HG02840 (cell line): ENCODE data around the gene CEP78.
"Not testable (repeated sequence)": the region's sequence is repeated elsewhere in the genome, so short reads cannot be mapped to it uniquely, and the experiment has no call there.

ENCODE experiments used
- ATAC-seq: cut with Tn5 transposase; IDR thresholded peaks from one replicate; pipeline ENCODE4 v1.9.1; 2021; ENCODE audit warnings: mild to moderate bottlenecking, moderate library complexity, moderate number of reproducible peaks; ENCODE audit not compliant: unreplicated experiment, low FRiP score

Gene CEP78, protein sequence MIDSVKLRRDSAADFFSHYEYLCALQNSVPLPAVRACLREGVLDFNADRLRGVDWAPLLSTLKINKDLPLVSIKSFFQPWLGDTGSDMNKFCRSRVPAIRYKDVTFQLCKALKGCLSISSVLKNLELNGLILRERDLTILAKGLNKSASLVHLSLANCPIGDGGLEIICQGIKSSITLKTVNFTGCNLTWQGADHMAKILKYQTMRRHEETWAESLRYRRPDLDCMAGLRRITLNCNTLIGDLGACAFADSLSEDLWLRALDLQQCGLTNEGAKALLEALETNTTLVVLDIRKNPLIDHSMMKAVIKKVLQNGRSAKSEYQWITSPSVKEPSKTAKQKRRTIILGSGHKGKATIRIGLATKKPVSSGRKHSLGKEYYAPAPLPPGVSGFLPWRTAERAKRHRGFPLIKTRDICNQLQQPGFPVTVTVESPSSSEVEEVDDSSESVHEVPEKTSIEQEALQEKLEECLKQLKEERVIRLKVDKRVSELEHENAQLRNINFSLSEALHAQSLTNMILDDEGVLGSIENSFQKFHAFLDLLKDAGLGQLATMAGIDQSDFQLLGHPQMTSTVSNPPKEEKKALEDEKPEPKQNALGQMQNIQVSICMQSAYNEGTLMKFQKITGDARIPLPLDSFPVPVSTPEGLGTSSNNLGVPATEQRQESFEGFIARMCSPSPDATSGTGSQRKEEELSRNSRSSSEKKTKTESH

DNA sequence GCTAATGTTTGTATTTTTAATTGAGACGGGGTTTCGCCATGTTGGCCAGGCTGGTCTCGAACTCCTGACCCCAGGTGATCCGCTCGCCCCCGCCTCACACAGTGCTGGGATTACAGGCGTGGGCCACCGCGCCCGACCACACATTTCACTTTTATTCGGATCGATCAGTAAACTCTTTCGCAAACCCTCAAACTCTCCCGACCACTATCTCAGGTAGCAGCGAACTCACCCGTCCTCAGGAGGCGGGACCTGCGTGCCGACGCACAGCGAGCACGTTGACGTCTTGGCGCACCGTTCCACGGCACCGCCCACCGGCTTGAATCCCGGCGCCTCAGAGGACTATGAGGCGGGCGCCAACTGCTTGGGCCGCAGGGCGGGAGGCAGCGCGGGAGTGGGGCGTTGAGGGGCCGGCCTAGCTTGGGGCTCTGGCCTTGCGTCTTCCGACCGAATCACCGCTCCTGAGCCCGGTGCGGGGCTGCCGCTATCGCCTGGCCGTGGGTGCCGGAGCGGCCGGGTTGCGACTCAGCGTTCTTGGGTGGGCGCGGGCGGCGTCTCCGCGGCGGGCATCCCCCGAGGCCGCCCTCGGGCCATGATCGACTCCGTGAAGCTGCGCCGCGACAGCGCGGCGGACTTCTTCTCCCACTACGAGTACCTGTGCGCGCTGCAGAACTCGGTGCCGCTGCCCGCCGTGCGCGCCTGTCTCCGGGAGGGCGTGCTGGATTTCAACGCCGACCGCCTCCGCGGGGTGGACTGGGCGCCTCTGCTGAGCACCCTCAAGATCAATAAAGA is at the start of gene CEP78:
CEP78 (plus strand) TSS at position 314 of the 789 bp plus-strand sequence; CDS start at position 590, 276 bp downstream.
- ATAC-seq, result peak; percentile 98

DNA sequence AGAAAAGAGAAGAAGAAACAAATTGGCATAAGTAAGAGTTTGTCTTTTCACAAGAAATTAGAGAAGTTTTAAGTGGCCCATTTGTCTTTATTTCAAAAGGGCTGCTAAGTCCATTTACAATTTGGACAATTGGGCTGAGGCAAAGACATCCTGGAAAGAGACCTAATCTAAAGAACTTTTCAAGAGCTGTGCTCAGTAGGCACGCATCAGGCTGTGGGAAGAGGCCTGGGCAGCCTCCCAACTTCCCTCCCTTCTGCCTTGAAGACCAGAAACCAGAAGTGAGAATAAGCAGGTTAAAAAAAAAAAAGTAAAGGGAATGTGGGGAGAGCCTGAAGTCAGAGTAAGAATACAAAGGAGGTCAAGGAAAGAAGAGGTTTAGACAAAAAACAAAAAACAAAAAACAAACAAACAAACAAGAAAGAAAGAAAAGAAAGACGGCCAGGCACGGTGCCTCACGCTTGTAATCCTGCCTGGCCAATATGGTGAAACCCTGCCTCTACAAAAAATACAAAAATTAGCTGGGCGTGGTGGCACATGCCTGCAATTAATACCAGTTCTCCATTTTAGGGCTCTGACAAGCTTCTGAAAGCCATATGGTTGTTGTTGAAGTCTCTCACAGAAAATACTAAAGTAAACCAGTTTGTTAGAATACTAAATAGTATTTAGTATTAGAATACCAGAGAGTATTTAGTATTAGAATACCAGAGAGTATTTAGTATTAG is 48.0 kb upstream of the CEP78 start:
- ATAC-seq, result no peak

DNA sequence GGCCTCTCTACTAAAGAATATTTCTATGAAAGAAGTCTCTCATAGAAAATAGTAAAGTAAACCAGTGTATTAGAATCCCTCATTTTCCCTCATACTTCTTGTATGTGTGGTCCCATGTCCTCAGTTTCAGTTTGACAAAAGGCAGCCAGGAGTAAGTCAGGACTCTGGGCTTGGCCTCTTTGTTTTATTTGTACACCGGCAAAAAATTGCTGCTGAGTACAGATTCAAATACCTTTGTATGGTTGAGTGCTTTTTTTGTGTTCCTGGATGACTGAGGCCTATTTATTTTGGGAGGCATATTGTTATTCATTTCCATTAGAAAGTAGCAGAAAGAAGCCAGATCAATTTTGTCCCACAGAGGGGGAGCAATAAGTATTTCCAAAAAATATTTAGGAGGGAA is 47.3 kb upstream of the CEP78 start:
- no peak for ATAC-seq

DNA sequence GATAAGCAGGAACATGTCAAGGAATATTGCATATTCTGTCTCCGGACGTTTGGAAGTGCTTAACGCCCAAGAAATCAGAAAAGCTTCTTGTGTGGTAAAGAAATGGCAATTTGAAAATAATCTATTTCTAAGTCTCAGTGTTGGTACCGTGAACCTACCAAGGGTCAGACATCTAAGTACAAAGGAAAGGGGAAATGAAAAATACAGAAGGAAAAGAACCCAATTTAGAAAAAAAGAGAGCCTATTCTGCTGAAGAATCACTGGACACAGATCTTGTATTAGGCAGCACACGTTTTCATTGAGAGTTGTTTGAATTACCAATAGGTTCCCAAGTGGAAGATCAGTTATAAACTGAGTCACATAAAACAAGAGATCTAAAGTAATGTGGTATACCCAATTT is 46.9 kb upstream of the CEP78 start:
- no peak for ATAC-seq

DNA sequence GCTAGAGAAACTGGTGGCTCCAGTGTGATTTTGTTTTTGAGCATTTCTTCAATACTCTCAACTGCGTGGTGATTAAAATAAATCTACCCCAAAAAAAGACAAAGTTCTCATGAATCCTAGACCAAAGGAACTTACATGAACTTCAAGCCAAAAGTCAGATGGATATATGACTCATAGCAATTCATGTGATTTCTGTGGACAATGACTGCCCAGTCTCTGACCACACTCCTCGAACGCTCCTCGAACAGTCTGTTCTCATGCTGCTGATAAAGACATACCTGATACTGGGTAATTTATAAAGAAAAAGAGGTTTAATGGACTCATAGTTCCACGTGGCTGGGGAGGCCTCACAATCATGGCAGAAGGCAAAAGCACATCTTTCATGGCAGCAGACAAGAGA is 46.4 kb upstream of the CEP78 start:
- ATAC-seq, result no peak

DNA sequence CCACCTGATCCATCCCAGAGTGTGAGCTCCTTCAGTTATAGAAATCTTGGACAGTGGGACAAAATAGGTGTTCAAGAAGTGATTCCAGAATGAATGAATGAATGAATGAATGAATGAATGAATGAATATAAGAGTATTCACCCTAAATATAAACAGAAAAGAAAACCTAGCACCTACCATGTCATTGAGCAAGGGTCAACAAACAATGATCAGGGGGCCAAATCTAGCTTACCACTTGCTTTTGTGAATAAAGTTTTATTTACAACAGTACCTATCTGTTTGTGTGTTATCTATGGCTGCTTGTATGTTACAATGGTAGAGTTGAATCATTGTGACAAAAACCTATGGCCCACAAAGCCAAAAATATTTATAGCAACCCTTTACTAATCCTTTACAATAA is 43.9 kb upstream of the CEP78 start:
- ATAC-seq, result no peak

DNA sequence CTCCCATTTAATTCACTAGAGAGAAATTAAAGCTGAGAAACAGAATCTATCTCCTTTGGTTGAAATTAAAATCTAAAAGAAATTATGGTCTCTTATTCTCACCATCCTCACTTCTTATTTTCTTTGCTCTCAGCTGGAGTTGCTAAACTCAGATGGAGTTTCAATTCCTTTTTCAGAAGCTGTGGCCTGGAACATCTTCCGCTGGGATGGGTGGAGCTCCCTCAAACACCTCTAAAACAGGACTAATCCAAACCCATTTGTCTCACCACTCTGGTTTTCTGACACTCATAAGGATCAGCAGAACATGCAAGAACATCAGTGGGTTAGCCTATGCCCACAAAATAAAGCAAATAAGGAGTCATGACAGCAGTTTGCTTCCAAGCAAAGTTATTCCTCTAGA is 39.6 kb upstream of the CEP78 start:
- ATAC-seq, result no peak

DNA sequence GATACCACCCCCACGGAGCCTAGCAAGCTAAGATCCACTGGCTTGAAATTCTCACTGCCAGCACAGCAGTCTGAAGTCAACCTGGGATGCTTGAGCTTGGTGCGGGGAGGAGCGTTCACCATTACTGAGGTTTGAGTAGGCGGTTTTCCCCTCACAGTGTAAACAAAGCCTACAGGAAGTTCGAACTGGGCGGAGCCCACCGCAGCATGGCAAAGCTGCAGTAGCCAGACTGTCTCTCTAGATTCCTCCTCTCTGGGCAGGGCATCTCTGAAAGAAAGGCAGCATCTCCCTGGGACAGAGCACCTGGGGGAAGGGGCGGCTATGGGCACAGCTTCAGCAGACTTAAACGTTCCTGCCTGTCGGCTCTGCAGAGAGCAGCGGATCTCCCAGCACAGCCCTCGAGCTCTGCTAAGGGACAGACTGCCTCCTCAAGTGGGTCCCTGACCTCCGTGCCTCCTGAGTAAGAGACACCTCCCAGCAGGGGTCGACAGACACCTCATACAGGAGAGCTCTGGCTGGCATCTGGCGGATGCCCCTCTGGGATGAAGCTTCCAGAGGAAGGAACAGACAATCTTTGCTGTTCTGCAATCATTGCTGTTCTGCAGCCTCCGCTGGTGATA is 34.6 kb upstream of the CEP78 start:
- not testable (repeated sequence) for ATAC-seq

DNA sequence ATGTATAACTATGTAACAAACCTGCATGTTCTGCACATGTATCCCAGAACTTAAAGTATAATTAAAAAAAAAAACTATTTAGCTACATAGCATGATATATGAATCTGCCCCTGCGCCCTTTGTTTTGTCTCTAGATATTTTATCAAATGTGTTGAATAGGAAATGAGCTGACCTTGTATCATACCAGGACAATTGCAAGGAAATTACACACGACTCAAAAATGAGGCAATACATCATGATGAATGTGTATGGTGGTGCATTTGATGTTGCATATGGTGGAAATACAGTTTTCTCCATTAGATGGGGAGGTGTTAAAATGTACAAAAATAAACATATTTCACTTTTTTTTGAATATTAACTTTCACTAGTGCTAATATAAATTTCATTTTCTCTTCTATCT is 28.6 kb upstream of the CEP78 start:
- no peak for ATAC-seq

DNA sequence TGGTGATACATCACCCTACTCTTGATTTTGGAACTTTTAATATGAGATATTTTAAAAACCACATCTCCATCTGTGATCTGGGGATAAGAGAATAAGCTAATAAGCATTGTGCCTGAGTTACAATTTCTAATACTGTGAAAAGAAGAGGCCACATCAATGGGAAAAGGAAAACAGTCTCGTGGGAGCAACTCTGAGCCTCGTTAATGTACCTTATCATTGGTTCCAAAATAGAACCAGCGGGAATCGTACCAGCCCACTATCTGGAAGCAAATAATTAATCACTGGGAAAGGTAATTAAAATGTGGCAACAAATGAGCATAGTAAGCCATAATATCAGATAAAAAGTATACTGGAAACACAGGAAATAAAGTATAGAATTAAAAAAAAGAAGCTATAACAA is 28.0 kb upstream of the CEP78 start:
- no peak for ATAC-seq

DNA sequence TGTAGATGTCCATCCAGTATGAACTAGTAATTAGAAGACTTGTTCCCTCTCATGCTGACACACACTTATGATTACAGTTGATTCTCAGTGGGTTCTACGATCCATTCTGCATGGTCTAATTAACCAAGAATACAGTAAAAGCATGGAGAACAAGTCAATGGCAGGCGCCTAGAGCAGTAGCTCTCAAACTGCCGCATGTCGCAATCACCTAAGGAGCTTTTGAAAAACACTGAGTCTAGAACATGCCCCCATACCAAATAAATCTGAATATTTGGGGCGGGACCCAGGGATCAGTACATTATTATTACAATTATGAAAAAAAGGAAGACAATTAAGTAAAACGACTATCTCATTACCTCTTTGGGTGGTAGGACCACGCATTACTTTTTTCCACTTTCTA is 26.7 kb upstream of the CEP78 start:
- no peak for ATAC-seq

DNA sequence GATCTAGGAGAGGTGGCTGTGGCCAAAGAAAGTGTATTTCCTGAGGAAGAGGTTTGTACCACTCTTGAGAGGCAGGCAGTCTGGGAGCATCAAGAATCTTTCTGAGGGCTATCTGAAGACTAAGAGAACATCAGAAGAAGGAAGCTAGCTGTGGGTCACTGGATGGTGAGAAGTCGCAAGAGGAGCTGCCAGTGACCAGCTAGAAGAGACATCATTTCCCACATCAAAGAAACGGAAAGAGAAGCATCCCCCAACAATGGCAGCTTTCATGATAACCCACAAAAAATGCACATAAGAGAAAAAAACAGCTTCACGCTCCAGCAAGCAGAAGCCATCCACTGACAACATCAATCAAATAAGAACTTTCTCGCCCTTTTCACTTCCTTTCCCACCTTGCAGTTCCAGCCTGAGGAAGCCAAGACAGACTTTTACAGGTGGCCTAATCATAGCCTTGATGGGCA is 25.0 kb upstream of the CEP78 start:
- ATAC-seq, result no peak

DNA sequence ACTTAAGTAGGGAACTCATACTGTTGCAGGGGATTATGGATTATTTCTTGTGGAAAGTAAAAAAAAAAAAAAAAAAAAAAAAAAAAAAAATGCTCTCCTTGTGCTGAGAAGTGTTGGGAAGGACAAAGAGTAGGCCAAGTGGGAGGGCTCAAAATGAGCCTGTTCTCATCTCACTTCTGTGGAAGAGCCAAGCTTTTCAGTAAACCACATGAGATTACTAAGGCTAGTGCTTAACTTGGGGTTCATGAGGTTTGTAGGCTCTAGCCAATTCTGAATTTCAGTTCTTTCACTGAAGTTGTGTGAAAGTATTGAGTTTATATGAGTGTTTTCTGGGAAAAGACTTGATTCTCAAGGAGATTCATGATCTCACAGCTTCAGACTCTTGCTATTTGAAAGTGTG is 23.0 kb upstream of the CEP78 start:
- no peak for ATAC-seq

DNA sequence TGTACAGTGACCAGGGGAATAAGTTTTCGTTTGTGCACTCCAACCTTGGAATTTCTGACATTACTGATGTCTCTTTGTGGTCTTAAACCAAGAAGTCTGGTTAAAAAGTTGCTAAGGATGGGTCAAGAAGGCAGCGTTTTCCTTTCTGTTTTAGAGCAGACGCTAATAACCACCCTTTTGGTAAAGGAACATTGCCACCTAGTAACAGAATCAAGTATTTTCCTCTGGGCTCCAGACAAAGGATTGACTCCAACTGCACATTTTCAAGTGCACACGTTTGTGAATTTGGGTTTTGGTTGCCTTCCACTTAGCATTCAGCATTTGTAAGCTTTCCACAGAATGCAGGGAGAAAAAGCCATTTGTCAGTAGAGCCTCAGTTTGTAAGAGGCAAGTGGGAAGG is 22.2 kb upstream of the CEP78 start:
- ATAC-seq, result no peak

DNA sequence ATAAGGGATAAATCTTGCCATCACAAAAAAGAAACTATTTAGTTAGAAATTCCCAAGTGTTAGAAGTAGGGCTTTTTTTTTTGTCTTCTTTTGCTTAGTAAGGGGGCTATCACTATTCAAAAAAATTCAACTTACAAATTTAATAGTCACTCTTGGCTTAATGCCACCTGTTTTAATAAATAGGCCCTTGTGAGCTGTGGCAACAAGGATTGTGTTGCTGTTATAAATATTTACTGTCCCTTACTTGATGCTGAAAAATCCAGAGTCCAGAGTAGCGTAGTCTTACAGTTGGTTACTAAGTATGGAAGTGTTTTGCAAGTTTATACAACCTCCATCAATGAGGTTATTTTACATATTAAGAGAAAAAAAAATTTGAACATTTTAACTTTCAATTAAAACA is 21.4 kb upstream of the CEP78 start:
- ATAC-seq, result no peak

DNA sequence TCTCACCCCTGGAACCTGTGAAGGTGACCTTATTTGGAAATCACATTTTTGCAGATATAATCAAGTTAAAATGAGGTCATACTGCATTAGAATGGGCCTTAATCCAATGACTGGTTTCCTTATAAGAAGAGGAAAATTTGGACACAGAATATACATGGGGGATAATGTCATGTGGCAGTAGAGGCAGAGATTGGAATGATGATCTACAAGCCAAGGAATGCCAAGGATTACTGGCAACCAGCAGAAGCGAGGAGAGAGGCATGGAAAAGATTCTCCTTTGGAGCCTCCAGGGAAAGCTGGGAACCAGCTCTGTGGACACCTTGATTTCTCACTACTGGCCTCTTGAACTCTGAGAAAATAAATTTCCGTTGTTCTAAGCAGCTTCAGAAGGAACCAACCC is 20.2 kb upstream of the CEP78 start:
- ATAC-seq, result no peak

DNA sequence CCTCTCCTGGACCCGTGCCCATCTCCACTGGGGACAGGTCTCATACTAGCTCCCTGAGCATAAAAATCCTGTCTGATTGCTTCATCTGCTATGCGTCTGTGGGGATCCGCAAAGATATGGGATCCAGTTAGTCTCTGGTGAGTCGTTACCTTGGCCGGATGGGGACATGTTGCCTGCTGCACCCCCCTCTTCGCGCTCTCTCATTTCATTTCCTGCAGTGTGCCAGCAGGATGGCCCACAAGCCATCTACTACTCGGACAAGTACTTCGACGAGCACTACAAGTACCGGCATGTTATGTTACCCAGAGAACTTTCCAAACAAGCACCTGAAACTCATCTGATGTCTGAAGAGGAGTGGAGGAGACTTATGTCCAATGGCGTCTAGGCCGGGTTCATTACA is 17.0 kb upstream of the CEP78 start:
- no peak for ATAC-seq

DNA sequence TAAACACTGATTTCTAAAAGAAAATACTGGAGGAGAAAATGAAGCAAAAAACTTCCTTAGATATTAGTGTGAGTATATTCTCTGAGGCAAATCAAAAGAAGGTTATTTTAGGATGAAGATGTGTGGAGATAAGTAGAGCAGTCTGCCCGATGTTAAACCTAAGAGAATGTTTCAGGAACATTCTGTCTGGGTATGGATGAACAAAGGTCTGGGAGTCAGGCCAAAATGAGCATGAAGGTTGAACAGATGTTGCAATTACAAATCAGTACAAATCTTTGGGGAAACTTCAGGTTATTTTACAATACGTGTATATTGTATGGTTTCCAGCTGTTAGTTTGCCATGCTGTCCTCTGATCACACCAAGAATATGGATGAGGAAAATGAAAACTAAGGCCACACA is 14.4 kb upstream of the CEP78 start:
- no peak for ATAC-seq

DNA sequence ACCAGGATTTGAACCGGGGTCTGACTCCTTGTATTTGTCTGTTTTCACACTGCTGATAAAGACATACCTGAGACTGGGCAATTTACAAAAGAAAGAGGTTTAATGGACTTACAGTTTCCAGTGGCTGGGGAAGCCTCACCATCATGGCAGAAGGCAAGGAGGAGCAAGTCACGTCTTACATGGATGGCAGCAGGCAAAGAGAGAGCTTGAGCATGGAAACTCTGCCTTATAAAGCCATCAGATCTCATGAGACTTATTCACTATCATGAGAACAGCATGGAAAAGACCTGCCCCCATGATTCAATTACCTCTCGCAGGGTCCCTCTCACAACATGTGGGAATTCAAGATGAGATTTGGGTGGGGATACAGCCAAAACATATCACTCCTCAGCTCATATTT is 14.0 kb upstream of the CEP78 start:
- not testable (repeated sequence) for ATAC-seq

DNA sequence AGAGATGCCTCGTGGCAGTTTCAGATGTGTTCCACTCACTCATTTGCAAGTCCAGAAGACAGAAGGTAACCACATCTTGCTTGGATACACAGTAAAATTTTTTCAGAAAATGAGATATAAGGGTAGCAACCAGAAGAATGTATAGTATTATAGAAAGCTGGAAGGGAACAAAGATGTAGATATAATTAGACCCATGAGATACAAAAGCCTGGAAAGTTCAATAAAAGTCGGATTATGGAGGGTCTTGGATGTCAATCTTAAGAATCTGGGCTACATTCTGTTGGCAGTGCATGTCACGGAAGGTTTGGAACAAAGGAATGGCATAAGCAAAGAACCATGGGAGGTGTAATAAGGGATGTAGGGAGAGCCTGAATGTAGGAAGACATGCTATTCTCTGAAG is 5.1 kb upstream of the CEP78 start:
- ATAC-seq, result no peak
